GM23338 (cell line): Measurements from ENCODE around the gene HEATR5B.

Experiments
- EZH2 ChIP-seq: fragments of 200-600 bp; sonication (generic); IDR thresholded peaks from one replicate; pipeline ENCODE4 v1.8.0; 2017; ENCODE audit warnings: antibody characterized with exemption, mild to moderate bottlenecking, low read depth; ENCODE audit not compliant: unreplicated experiment
- POLR2AphosphoS5 ChIP-seq: IDR thresholded peaks from 2 replicates; pipeline ENCODE4 v1.6.1; 2016; ENCODE audit warnings: antibody characterized with exemption, low read depth
- TF ChIP-seq, protein P1 (sequence below), 2 experiments: fragments of 200-600 bp in 1 of 2; sonication (generic) in 1 of 2; conservative IDR thresholded peaks; 2 replicates each; pipeline versions ENCODE4 v1.5.1 to v1.6.1; 2016 to 2017; ENCODE audit warnings: antibody characterized with exemption in 2 of 2, low read depth in 2 of 2, mild to moderate bottlenecking in 2 of 2, moderate library complexity in 1 of 2

DNA sequence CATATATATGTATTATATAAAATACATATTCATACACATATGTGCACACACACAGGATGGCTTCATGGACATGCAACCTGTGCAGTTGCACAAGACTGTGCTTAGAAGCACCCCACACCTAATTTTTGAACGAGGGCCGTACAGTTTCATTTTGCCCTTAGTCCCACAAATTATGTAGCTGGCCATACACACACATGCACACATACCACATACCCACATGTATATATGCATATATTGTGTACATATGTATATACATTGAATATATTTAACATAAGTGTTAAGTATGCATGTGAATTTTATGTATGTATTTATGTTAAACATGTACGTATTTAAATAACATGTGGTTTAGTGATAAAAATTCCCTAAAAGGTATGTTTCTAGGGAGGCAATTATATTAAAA, 18.4 kb upstream of the HEATR5B start:
- TF ChIP-seq POLR2AphosphoS5 (no peak), EZH2 (no peak)
- TF ChIP-seq, protein P1, sequence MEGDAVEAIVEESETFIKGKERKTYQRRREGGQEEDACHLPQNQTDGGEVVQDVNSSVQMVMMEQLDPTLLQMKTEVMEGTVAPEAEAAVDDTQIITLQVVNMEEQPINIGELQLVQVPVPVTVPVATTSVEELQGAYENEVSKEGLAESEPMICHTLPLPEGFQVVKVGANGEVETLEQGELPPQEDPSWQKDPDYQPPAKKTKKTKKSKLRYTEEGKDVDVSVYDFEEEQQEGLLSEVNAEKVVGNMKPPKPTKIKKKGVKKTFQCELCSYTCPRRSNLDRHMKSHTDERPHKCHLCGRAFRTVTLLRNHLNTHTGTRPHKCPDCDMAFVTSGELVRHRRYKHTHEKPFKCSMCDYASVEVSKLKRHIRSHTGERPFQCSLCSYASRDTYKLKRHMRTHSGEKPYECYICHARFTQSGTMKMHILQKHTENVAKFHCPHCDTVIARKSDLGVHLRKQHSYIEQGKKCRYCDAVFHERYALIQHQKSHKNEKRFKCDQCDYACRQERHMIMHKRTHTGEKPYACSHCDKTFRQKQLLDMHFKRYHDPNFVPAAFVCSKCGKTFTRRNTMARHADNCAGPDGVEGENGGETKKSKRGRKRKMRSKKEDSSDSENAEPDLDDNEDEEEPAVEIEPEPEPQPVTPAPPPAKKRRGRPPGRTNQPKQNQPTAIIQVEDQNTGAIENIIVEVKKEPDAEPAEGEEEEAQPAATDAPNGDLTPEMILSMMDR (conservative IDR thresholded peaks at IDR 0.05; ENCODE audit: low read depth in 2 of 2) = no peak
